ENCODE results near the gene SHROOM3.

DNA sequence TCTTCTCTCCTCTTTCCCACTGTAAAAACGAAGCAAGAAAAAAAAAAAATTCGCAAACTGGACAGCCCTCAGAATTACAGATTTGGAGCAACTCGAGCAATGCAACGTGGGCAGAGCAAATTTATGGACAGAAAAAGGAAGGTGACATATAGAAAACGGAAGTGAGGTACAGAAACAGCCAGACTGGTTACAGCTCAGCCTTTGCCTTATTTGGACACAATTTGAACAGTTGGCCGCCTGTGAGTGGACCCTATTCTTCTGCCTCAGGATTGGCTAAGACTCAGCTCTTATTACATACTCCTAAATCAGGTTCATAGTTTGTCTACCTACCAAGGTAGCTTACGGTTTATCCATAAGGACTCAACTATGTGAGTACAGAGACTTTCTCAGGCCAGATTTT lies 364.1 kb downstream of the SHROOM3 start:
- TF ChIP-seq POLR2A (IDR thresholded peaks at IDR 0.05), result no peak
- TF ChIP-seq POLR2AphosphoS5 (IDR thresholded peaks at IDR 0.05; ENCODE audit: insufficient read depth in 1 of 2, low read depth in 1 of 2), result no peak
- TF ChIP-seq, protein P1, sequence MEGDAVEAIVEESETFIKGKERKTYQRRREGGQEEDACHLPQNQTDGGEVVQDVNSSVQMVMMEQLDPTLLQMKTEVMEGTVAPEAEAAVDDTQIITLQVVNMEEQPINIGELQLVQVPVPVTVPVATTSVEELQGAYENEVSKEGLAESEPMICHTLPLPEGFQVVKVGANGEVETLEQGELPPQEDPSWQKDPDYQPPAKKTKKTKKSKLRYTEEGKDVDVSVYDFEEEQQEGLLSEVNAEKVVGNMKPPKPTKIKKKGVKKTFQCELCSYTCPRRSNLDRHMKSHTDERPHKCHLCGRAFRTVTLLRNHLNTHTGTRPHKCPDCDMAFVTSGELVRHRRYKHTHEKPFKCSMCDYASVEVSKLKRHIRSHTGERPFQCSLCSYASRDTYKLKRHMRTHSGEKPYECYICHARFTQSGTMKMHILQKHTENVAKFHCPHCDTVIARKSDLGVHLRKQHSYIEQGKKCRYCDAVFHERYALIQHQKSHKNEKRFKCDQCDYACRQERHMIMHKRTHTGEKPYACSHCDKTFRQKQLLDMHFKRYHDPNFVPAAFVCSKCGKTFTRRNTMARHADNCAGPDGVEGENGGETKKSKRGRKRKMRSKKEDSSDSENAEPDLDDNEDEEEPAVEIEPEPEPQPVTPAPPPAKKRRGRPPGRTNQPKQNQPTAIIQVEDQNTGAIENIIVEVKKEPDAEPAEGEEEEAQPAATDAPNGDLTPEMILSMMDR (IDR thresholded peaks at IDR 0.05), result no peak
